HG03159 (cell line): Measurements from ENCODE around the gene NACC2.

Source experiments
- ATAC-seq: cut with Tn5 transposase; IDR thresholded peaks from one replicate; pipeline ENCODE4 v1.9.1; 2021; ENCODE audit warnings: mild to moderate bottlenecking, moderate library complexity; ENCODE audit not compliant: unreplicated experiment

The NACC2 gene

DNA sequence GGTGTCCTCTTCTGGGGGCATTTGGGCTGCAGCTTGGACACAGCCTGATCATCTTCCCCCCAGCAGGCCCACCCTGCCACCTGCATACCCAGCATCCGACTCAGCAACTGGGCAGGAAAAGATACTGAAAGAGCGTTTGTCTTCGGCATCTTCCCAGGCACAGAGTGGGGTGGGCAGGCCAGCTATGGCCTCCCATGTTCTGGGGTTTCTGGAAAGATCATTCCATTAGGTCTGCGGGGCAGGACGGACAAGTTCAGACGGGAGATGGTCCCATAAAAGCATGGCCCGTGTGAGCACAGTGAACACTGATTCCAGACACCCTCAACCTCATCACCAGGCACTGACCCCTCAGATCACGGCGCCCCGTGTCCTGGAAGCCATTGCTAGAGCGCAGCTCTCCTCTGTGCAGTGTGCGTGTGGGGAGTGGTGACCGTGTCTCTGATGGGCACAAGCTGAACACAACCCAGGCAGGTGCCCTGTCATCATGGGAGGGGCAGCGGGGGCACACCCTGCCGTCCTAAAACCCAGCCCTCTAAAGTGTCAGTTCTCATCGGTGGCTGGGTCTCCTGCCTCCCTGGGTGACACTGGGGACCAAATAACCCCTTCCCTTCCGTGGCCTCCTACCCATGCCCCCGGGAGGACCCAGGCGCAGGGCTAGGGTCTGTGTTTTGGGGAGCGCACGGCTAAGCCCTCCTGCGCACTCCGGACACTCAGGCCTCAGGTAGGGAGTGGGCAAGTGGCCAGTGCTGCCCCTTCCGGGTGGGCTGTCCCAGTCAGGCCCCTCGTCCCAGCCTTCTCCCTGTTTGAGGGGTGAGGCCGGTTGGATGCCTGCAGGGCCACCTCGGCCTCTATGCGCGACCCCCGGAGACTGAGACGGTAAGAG, 36.8 kb upstream of the NACC2 start:
- ATAC-seq, result no peak

DNA sequence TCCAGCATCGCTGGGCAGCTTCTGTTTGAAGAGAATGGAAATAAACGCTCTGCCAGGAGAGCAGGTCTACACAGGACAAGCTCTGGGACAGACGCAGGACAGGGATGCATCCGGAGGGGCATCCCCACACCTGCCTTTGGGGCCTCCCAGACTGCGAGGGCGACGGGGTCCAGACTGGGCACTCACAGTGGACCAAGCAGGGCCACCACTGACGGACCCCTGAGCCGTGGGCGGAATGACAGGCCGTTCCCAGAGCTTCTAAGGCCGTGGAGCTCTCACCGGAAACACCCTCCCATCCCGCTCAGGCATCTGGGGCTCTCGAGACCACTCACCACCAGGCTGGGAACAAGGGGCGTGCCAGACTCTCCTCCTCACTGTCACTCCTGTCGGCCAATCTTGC, 34.1 kb upstream of the NACC2 start:
- no peak for ATAC-seq

DNA sequence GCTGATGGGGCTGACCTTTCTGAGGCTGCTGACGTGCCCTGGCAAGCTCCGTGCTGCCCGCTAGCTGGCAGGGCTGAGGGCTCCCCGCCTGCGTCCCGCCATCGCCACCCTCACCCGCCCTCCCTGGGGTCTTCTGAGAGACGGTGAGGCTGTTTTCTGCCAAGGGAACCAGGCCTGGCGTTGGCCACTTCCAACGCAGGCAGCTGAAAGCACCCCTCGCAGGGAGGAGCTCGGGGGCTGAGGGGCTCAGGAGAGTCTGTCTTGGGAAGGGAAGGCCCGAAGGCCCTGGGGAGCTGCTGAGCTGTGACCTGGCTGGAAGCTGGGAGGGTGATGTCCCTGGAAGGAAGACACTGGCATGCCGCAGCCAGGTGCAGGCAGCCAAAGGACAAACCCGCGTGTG, 33.3 kb upstream of the NACC2 start:
- ATAC-seq, result no peak

DNA sequence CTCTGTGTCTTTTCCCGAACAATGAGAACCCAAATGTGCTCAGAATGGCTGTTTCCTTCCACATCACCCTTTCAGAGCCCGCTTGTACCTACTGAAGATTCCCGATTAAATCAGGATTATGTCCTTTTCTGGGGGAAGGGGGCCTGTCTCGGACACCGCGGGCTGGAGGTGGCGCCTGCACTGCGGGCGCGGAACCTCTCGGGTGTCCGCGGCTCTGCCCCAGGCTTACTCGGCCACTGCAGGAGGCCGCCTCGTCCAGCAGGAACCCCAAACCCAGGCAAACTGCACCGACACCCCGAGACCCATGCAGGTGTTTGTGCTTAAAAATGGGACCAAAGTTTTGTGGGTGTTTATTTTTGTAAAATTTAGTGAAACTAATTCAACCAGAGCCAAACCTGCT, 32.2 kb upstream of the NACC2 start:
- ATAC-seq, result no peak

DNA sequence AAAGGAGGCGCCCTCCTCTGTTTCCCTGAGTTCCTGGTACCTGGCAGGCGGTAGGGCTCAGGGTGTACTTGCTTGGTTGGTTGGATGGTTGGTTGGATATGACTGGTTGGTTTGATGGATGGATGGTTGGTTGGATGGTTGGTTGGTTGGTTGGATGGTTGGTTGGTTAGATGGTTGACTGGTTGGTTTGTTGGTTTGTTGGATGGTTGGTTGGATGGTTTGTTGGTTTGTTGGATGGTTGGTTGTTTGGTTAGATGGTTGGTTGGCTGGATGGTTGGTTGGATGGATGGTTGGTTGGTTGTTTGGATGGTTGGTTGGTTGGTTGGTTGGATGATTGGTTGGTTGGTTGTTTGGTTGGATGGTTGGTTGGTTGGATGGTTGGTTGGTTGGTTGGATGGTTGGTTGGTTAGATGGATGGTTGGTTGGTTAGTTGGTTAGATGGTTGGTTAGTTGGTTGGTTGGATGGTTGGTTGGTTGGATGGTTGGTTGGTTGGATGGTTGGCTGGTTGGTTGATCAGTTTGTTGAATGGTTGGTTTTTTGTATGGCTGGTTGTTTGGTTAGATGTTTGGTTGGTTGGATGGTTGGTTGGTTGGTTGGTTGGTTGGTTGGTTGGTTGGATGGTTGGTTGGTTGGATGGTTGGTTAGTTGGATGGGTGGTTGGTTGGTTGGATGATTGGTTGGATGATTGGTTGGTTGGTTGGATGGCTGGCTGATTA, 30.0 kb upstream of the NACC2 start:
- ATAC-seq, result no peak

DNA sequence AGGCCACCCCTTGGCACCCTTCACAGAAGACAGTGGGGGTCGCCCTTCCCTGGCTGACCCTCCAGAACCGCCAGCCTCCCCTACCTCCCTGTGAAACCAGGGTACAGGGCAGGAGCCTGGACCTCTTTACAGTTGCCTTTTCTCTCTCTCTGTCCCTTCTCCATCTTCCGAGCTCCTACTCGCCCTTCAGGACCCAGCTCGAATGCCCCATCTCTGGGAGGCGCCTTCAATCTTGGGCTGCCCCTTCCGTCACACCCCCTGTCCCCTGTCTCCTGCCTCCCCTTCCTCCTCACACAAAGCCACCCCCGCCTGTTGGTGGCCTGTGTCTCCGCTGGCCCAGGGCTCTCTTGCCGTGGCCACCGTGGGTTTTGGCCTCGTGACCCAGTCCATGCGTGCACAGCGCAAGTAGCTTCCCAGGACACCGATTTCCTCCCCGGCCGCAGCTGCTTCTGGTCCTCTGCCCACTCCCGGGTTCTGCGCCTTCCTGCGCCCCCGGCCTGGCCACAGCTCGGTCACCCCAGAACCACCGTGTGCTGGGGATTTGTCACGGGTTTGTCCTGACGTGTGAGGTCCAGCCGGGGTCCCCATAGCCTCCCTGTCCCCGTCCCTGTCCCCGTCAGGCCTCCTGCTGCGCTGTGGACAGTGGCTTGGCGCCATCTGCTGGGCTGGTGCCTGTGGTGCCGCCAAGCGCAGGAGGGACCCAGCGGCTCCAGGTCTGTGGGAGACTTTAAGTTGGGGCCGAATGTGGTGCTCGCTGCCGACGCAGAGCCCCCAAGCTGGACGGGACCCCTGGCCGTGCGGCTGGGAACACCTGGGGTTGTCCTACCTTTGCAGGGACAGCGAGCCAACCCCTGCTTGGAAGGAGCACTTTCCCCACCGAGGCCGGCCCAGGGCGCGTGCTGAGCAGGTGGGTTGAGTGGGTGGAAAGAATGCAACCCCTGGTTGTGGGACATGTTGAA, 27.6 kb upstream of the NACC2 start:
- no peak for ATAC-seq

DNA sequence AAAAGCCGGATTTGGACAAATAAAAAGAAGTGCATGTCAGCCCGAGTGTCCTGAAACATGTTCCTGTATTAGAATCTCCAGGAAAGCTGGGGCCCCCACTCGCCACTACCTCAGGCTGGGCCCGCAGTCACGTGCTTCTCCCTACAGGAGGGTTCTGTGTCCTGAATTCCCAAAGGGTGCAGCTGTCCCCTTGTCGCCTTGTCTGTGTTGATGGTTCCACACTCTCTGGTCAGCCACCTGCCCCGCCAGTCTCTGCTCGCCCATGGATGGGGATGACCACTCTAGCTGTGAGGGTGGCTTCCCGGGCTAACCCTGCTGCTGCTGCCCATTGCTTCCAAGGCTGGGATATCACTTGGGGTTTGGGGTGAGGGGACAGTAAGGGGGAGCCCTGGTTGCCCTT, 26.7 kb upstream of the NACC2 start:
- no peak for ATAC-seq

DNA sequence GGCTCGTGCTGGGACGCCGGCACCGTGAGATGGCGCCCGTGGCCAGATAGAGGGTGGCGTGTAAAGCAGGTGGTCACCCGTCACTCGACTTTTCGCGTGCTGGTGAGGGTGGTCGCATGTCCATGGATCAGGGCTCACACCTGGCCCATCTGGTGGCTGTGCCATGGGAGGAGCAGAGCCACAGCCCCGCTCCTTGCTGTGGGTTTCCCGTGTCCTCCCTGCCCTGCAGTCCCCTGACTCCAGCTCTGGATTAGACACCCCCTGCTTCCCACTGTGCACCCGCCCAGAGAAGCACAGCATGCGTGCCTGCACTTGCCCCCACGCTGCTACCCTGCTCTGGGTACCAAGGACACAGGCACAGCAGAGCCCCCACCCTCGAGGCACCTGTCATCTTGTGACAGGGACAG, 25.4 kb upstream of the NACC2 start:
- ATAC-seq, result no peak

DNA sequence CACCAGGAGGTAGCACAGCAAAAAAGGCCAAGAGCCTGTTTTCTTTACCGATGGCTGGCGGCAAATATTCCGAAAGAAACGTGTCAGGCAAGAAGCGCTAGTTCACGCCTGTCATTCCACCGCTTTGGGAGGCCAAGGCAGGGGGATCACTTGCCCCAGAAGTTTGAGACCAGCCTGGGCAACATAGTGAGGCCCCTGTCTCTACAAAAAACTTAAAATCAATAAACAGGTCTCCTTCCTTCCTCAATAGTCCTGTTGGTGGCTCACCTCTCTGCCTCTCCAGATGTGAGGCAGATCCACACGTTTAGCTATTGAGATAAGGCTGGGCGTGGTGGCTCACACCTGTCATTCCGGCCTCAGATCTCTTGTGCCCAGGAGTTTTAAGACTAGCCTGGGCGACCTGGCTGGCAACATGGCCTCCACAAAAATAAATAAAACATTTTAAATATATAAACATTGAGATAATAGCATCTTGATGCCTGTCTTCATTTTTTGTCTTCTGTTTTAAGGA, 24.8 kb upstream of the NACC2 start:
- no peak for ATAC-seq

DNA sequence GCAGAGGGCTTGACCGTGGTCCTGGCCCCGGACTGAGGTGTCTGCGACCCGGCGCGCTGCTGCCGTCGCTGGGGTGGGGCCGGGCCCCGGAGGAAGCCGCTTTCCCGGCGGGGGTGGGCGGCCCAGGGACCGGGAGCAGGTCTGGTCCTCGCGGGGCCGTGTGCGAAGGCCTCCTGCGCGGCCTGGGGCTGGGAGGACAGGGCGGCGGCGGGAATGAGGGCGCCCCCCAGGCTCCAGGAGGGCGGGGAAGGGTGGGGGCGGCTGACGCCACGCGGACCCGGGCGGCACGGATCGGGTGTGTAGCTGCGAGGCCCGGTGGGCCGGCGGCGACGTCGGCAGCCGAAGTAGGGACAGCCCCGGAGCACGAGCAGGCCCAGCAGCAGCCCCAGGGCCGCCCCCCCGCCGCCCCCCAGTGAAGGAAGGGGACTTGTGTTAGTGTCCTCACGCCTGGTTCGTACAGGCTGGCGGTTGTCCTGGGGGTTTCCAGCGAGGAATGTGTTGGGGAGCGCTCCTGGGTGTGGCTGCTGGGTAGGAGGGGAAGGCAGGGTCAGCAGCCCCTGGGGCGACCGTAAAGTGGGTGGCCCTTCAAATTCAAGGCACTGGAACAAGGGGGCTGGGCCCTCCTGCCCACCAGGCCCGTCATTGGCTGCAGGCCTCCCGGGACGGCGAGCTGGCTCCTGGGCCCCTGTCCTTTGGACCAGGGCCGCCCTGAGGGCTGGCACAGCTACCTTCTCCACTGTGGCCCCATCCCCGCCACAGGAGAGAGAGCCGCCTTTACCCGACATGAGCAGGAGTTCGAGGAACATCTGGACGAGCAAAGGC, 24.2 kb upstream of the NACC2 start:
- ATAC-seq, result no peak

DNA sequence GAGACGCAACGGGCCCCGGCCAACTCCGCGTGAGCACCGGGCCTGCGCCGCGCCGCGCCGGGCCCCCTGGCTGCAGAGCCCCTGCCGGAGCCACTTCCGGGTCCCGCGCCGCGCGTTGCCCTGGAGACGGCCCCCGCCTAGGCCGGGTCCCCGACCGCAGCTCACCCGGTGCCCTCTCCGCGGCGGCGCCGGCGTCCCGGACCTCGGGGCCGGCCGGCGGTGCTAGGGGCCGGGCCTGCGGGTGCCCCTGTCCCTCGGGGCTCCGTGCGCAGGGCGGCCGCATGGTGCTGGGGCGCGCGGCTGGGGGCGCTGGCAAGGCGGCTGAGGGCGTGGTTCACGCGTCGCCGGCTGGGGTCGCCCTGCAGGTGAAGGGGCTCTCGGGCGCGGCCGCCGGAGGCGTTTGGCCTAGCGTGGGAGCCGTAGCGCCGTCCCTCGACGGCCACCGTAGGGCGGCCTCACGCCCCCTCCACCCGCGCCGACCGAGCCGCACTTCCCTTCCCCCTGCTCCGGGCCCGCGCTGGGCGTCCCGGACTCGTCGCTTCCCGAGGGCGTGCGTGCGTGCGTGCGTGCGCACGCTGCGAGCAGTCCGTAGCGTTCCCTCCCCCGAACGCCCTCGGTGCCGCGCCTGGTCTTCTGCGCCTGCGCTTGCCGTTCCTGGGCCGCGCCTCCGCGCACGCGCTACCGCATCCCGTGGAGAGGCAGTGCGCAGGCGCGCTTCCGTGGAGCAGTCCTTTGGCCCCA, 23.4 kb upstream of the NACC2 start, which contains the start of gene TMEM250:
Gene TMEM250 (minus strand): TSS at position 556 of the 741 bp plus-strand sequence. CDS start 1,975 bp downstream, outside the sequence.
- ATAC-seq, result peak; percentile 72

DNA sequence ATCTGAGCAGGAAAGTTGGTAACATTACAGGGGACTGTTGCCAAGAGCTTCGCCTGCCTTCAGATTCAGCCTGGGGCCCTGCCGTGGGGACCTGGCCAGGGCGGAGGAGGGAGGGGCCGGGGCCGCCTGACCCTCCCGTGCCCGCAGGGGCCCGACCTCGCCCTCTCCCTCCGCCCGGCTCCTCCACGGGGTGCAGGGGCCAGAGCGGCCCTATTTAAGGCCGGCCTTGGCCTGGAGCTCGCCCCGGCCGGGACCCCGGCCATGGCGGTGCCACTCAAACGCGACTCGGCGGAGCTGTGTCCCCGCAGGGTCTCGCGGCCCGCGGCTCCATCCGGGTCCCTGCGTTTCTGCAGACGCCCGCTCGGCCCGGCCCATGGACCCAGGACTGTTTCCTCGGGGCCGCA, 22.8 kb upstream of the NACC2 start:
- ATAC-seq, result peak; percentile 1

DNA sequence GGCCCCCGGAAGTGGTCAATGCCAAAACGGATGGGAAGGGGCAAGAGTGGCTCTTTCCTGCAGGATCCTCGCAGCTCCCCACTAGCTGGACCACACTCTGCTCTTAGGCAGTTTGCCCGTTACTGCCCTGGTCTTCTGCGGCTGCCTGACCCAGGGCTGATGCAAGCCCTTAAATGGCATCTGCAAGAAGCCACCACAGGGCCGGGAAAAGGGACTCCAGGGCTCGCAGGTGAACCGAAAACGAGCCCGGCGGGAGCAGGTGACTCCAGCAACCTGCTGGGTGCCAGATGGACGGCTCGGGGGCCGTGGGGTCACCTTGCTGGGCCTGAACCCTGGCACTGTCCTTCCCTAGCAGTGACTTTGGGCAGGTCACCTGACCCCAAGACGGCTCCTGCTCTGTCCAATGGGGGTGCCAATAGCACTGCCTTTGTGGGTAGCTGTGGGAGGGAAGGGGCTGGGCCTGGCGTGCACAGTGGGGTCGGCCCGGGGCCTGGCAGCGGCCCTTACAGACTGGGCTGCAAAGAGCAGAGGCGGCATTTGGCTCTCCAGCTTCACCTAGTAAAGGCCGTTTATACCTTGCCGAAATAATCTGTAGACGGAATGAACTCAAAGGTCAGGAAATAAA, 22.3 kb upstream of the NACC2 start:
- ATAC-seq, result no peak

DNA sequence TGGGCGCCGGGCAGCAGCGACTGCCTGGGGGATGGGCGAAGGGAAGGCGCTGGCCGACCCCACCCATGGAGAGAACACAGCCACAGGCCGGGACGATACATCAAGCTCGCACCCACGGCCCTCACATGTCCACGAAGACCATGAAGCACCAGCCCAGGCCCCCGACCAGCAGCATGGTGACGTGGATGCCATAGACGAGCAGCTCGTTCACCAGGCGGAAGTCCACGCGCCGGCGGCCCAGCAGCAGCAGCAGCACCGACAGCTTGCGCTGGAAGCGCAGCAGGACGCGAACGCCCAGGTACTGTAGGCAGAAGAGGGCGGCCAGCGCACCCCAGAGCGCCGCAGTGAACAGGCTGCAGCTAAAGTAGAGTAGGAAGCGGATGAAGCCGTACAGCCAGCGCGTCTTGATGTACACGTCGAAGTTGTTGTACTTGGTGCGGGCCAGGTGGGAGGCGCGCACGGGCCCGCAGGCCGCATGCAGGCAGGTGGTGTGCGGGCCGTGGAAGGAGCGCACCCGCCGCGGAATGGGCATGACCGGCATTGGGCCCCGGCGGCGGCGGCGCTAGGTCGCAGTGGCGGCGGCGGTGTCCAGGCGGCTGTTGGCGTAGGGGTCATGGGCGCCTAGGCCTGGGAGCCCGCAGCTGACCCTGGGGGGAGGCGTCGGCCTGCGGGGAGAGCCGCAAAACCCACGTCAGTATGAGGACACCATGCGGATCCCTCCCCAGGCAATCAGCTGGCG, 21.4 kb upstream of the NACC2 start:
- ATAC-seq, result no peak

DNA sequence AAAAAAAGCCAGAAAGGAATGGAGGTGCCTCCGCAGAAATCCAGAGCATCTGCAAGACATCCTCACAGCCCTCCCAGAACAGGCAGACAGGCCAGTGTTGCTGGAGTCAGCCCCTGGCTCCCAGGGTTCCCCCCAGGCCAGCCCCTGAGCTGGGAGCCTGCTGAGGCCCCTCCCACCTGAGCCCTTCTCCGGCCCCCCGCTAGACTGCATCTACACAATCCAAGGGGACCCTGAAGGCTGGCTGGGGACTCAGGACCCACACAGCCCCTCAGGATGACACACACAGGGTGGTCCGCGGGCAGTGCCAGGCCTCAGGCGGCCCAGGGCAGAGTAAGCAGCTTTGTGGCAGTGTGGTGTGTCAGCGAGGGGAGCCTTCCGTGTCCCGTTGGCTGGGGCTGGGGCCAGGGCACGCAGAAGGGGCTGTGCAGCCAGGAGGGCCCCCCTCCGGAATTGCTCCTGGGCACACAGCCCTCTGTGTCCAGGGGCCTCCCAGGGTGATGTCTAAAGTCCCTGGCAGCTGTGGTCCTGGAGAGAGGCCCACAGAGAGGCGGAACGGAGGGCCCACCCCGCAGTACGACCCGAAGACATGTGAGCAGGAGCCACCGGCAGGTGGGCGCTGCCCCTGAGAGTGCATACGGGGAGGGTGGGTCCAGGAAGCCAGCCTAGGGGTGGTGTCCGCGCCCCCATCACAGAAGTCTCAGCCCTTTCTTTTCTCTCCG, 20.7 kb upstream of the NACC2 start:
- no peak for ATAC-seq

DNA sequence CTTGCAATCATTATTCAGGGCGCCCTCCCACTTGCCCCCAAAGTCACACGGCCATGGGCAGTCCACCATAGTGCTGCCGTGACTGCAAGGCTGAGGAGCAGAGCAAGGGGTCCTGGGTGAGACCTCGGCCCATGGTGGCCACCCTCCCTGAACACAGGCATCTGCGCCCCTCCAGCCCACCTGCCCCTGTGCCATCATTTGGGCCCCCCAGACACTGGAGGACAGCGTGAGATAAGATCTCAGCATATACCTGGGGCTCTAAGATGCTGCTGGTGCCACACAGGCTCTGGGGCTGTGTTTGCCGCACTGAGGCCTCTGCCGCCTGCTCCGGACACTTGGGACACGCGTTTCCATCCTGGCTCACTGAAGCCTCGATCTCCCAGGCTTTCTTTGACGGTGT, 20.1 kb upstream of the NACC2 start:
- no peak for ATAC-seq

DNA sequence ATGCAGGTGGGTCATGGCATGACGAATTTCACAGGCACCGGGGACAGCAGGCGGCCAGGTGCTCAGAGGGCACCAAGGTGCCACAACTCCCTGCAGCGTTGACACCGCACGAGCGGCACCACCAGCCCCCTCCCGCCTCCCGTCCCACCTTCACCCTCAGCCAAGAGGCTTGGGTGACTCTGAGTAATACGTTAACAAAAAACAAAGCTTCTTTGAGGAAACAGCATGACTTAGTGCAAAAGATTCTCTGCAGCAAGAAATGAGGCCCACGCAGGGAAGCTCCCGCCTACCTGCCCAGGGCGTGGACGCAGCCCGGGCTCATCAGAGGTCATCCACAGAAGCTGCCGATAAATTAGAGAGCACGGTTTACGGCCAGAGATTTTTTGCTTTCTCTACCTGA, 19.5 kb upstream of the NACC2 start:
- no peak for ATAC-seq

DNA sequence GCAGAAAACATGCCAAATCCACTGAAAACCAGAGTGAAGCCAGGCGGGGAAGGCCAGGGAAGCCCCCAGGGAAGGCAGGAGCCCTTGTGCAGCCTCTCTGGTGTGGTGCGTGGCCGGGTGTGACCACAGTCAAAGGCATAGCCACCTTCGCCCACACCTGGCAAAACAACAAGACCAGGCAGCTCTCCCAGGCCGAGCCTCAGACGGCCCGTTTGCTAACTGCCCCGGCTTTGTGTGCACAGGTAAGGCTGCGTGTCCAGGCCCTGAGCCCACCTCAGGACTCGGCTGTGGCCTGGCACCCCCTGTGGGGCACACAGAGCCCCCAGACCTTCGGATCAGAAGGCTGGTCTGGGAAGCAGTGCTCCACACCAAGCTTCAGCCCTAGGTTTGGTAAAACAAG, 17.5 kb upstream of the NACC2 start:
- no peak for ATAC-seq
